Central memory CD8-positive, alpha-beta T cell (primary cell): ENCODE measurements around the gene ZDHHC11B.
"Not testable (repeated sequence)": the region's sequence is repeated elsewhere in the genome, so short reads cannot be mapped to it uniquely, and the experiment has no call there.

Experiments
- ATAC-seq: fragments of 150-1000 bp; cut with Tn5 transposase; replicated peaks from 2 replicates; pipeline ENCODE4 v1.10.0; 2022; ENCODE audit warnings: mild to moderate bottlenecking, moderate FRiP score, moderate number of reproducible peaks; ENCODE audit not compliant: poor library complexity, severe bottlenecking; ENCODE audit errors: extremely low read depth
- DNase-seq, 2 donors: peaks; one replicate each; pipeline ENCODE4 v3.0.0; 2021; ENCODE audit warnings: low spot score in 2 of 2
- H3K27ac Mint-ChIP-seq: one replicate; pipeline ENCODE4 v1.8.0; 2022; ENCODE audit warnings: low read depth, mild to moderate bottlenecking, moderate library complexity, mixed read lengths
- H3K27me3 Mint-ChIP-seq: one replicate; pipeline ENCODE4 v1.8.0; 2022; ENCODE audit warnings: mixed read lengths
- H3K36me3 Mint-ChIP-seq: one replicate; pipeline ENCODE4 v1.8.0; 2022; ENCODE audit warnings: mild to moderate bottlenecking, moderate library complexity, mixed read lengths; ENCODE audit not compliant: insufficient read depth
- H3K4me1 Mint-ChIP-seq: one replicate; pipeline ENCODE4 v1.8.0; 2022; ENCODE audit warnings: mixed read lengths
- H3K4me3 Mint-ChIP-seq: one replicate; pipeline ENCODE4 v1.8.0; 2022; ENCODE audit warnings: mild to moderate bottlenecking, moderate library complexity, mixed read lengths
- H3K9me3 Mint-ChIP-seq: one replicate; pipeline ENCODE4 v1.8.0; 2022; ENCODE audit warnings: mixed read lengths

Gene ZDHHC11B

DNA sequence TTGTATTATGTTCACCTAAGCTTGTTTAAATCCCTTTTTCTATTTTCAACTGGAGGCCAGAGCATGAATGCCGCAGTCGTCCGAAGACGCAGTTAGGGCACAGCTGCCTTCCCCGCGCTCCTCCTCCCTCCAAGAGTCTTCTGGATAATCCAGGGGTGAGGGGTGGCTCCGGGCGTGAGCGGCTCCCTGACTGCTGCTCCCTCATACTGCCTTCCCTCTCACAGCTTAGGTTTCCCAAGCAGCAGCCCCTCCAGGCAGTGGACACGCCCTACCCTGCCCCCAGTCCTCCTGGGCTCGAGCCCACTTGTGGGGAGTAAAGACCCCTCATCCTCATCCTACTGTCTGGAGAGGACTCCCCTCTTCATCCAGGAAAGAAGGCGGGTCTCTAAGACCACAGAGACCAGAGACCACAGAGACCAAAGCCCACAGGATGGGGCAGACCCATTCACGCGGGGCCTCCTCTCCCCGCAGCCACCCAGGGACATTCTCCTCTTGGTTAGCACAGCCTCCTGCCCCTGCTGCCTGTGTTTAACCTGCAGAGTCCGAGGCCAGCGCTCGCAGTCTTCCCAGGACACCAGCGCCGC lies 31.9 kb downstream of the ZDHHC11B start:
- not testable (repeated sequence) for H3K36me3 Mint-ChIP-seq, ATAC-seq, H3K27me3 Mint-ChIP-seq, DNase-seq, H3K4me3 Mint-ChIP-seq, H3K27ac Mint-ChIP-seq, H3K9me3 Mint-ChIP-seq
- H3K4me1 Mint-ChIP-seq: peaks cover 11% of the 10 kb centered on the region

DNA sequence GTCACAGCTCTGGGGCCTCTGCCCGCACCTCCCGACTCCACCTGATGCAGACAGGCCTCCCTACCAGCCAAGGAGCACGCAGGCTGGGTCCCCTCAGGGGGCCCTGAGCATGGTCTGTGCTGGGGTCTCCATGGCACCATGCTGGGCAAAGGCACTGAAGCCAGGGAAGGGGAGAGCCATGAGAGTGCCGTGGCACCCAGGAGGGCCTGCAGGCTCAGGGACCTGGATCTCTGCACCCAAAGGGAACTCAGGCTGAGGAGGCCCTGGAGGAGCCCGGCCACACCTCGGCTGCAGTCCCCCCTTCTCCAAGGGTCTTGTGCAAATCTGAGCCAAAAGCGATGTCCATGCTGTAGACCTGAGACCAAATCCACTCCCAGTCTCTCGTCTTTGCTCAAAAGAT lies 32.5 kb downstream of the ZDHHC11B start:
- not testable (repeated sequence) for H3K27me3 Mint-ChIP-seq, H3K36me3 Mint-ChIP-seq, H3K27ac Mint-ChIP-seq, H3K9me3 Mint-ChIP-seq, H3K4me3 Mint-ChIP-seq, H3K4me1 Mint-ChIP-seq, ATAC-seq, DNase-seq

DNA sequence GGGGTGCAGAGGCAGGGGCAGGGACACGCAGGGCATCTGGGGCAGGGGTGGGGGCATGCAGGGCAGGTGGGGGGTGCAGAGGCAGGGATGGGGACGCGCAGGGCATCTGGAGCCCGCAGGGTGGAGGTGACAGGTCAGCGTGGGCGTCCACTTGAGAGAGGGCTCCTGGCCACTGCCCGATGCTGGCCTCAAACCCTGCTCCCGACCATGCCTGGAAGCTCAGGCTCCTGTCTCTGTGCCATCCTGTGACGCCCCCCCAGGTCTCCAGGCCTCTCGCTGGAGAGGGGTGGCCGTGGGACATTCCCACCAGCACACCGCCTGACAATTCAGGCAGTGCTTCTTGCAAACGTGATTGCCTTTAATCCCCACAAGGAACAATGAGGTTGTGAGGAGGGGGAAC lies 33.0 kb downstream of the ZDHHC11B start:
- peaks cover 7% of the 10 kb centered on the region for H3K4me1 Mint-ChIP-seq
- no peaks in the 10 kb centered on the region for H3K27me3 Mint-ChIP-seq
- H3K4me3 Mint-ChIP-seq: no peak overlapping the region
- no peak for ATAC-seq
- no peaks in the 10 kb centered on the region for H3K36me3 Mint-ChIP-seq
- H3K9me3 Mint-ChIP-seq: no peaks in the 10 kb centered on the region
- no peak for DNase-seq
- H3K27ac Mint-ChIP-seq: no peak overlapping the region

- not testable (repeated sequence) for H3K4me3 Mint-ChIP-seq, H3K36me3 Mint-ChIP-seq, ATAC-seq, DNase-seq, H3K4me1 Mint-ChIP-seq, H3K27me3 Mint-ChIP-seq, H3K9me3 Mint-ChIP-seq, H3K27ac Mint-ChIP-seq
Measured at GRCh38 chr5:750226-750625, 34.3 kb downstream of the ZDHHC11B start.

DNA sequence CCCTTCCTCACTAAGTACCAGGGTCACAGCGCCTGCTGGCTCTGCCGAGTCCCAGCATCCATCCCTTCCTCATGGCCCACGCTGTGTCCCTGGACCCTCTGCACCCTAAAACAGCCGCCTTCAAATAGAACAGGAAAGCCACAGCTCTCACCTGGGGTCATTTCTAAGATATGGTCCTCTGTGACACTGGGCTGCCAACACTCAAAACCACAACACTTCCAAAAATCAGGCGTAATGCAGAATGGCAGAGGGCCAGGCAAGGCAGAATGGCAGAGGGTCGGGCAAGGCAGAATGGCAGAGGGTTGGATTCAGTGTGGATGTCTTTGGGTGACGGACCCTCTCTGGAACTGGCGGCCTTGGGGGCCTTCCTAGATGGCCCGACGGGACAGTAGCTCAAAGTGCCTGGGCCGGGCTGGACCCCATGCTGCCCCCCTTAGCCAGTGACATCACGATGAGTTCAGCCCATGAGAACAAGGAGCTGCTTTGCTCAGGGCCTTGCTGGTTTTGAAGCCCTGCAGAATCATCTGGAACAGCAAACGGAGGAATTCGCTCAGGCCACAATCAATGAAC lies 35.3 kb downstream of the ZDHHC11B start:
- H3K27ac Mint-ChIP-seq: no peak overlapping the region
- no peak overlapping the region for H3K4me3 Mint-ChIP-seq
- H3K9me3 Mint-ChIP-seq: no peaks in the 10 kb centered on the region
- no peaks in the 10 kb centered on the region for H3K27me3 Mint-ChIP-seq
- H3K36me3 Mint-ChIP-seq: no peaks in the 10 kb centered on the region
- DNase-seq (no peak), ATAC-seq (no peak)
- H3K4me1 Mint-ChIP-seq: peaks cover 3% of the 10 kb centered on the region

- not testable (repeated sequence) for H3K4me3 Mint-ChIP-seq, H3K9me3 Mint-ChIP-seq, DNase-seq, H3K27ac Mint-ChIP-seq, ATAC-seq, H3K27me3 Mint-ChIP-seq, H3K4me1 Mint-ChIP-seq, H3K36me3 Mint-ChIP-seq
Measured at GRCh38 chr5:748011-748980, 36.2 kb downstream of the ZDHHC11B start.

DNA sequence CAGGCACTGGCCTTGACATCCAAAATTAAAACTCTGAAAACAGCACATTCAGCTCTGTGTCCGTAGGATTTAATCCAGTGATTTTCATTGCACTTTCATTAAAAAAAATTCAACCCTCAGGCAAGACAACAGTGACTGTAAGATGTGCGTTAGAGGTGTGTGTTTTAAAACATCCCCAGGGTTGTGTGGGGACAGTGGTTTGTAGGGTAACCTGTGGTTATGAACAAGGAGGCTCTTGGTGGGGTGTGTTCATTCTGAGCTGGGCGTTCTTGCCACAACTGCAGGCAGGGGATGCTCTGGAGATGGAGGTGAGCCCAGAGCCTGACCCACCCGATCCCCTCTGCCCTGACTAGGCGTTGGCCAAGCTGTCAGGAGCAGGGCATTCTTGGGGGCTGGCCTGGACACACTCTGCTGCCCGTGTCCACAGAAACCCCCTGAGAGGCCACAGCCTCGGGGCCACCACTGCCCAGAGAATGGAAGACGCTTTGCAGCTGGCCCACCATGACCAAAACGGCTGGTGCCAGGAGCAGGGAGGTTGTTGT lies 37.2 kb downstream of the ZDHHC11B start:
- ATAC-seq: peak; percentile 40

GRCh38 chr5:746258-746761 lies 38.2 kb downstream of the ZDHHC11B start:
- H3K9me3 Mint-ChIP-seq: no peaks in the 10 kb centered on the region
- H3K36me3 Mint-ChIP-seq: no peaks in the 10 kb centered on the region
- H3K27me3 Mint-ChIP-seq: no peaks in the 10 kb centered on the region
- DNase-seq (no peak), ATAC-seq (no peak)
- no peak overlapping the region for H3K4me3 Mint-ChIP-seq
- H3K4me1 Mint-ChIP-seq: no peaks in the 10 kb centered on the region
- H3K27ac Mint-ChIP-seq: no peak overlapping the region

More for the DNA sequence above, 37.2 kb downstream of the ZDHHC11B start:
- not testable (repeated sequence) for H3K27me3 Mint-ChIP-seq, H3K27ac Mint-ChIP-seq, H3K36me3 Mint-ChIP-seq, H3K4me3 Mint-ChIP-seq, H3K4me1 Mint-ChIP-seq, DNase-seq, H3K9me3 Mint-ChIP-seq

- H3K36me3 Mint-ChIP-seq, H3K9me3 Mint-ChIP-seq, H3K27ac Mint-ChIP-seq, H3K27me3 Mint-ChIP-seq, H3K4me3 Mint-ChIP-seq, DNase-seq, H3K4me1 Mint-ChIP-seq, ATAC-seq: not testable (repeated sequence)
Measured at GRCh38 chr5:745272-746142, 39.0 kb downstream of the ZDHHC11B start.

DNA sequence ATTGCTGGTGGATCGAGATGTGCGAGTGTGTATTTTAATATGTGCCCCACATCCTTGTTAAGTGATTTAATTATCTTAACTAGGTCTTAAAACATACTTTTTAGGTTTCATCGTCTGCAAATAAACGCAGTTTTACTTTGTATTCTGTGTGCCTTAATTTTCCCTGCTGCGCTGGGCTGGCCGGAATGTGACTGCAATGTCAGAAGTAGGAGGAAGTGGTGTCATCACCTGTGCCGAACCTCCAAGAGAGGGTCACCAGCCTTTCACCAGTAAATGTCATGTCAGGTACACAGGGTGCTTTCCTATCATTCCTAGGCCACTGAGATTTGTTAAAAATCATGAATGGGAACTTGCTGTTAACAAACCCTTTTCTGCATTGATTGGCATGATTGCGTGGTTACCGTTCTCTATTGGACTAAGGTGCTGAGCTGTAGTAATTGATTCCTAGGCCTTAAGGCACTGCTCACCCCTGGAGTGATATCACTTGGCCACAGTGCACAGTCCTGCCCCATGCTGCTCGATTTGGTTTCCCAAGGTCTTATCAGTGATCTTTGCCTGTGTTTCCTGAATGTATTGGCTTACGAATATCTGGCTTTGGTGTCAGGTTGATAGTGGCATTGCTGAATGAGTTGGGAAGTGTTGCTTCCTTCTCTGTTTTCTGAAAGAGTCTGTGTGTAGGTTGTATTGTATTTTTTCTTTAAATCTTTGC lies 40.7 kb downstream of the ZDHHC11B start:
- not testable (repeated sequence) for DNase-seq, H3K4me3 Mint-ChIP-seq, H3K27ac Mint-ChIP-seq, H3K9me3 Mint-ChIP-seq, ATAC-seq, H3K4me1 Mint-ChIP-seq, H3K27me3 Mint-ChIP-seq, H3K36me3 Mint-ChIP-seq

DNA sequence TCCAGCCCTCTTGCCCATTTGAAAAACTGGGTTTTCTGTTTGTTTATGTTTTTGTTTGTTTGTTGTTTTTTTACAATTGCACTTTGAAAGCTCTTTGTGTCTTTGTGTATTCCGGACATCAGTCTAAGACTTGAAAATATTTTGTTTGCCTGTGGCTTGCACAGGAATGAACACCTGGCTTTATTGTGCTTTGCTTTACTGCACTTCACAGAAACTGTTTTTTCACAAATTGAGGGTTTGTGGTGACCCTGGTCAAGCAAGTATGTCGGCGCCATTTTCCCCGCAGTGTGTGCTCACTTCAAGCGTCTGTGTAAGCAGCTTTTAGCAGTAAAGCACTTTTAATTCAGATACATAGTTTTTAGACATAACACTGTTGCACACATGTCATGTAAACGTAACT lies 42.3 kb downstream of the ZDHHC11B start:
- DNase-seq, H3K4me1 Mint-ChIP-seq, H3K9me3 Mint-ChIP-seq, H3K27ac Mint-ChIP-seq, H3K36me3 Mint-ChIP-seq, H3K4me3 Mint-ChIP-seq, ATAC-seq, H3K27me3 Mint-ChIP-seq: not testable (repeated sequence)
